ENCODE results near the gene SLF2. TPM values are rescaled to one million over a fixed set of nuclear protein-coding genes. Genes with fewer than 3 reads are reported as not detected.

Gene SLF2
- total and polyA plus RNA-seq, 2 of the 13 experiments (the other 11 are each of a cell fraction or from before 2014, with no cell fraction given) = 12.2 to 48.1 TPM

DNA sequence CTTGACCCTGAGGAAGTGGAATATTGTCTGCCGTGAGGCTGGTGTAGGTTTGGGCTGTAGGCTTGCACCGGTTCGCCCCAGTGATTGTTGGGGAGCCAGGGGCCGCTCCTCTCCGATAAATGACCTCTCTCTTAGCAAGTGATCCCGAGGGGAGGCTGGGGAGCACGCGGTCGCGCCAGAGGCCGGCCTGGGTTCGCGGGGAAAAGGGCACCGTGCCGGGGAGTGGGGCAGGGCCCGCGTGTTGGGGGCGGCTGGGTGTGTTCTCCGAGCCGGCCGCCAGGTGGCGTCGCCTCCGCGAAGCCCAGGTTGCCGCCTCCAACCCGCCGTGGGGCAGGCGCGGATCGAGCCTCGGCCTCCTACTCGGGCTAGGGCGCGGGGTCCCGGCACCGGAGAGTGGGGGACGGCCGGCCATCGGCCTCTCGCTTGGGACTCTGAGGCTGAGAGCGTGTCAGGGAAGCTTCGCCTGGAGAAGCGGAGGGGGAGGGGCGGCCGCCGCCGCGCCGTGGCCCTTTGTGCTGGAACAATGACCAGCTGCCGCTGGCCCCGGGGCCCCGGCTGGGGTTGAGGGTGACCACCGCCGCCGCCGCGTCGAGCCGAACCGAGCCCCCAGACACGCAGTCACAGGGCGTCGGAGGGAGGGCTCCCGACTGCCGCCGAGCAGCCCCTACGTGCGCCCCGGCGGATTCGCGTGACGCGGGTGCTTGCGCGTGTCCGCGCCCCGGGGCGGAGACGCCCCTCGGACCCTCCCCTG lies 86.4 kb downstream of the SLF2 start (continued):
- TF ChIP-seq, protein P1, sequence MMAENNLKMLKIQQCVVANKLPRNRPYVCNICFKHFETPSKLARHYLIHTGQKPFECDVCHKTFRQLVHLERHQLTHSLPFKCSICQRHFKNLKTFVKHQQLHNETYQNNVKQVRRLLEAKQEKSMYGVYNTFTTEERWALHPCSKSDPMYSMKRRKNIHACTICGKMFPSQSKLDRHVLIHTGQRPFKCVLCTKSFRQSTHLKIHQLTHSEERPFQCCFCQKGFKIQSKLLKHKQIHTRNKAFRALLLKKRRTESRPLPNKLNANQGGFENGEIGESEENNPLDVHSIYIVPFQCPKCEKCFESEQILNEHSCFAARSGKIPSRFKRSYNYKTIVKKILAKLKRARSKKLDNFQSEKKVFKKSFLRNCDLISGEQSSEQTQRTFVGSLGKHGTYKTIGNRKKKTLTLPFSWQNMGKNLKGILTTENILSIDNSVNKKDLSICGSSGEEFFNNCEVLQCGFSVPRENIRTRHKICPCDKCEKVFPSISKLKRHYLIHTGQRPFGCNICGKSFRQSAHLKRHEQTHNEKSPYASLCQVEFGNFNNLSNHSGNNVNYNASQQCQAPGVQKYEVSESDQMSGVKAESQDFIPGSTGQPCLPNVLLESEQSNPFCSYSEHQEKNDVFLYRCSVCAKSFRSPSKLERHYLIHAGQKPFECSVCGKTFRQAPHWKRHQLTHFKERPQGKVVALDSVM (CRISPR knock-in tag; IDR thresholded peaks at IDR 0.05) = peak; percentile 59
- TF ChIP-seq MIER3 (CRISPR knock-in tag; IDR thresholded peaks at IDR 0.05; ENCODE audit: borderline replicate concordance) (0 out of 2 replicates have a peak, but pooled peaks have one; percentile 40), EZH2 (conservative IDR thresholded peaks at IDR 0.05; ENCODE audit: low read depth, low read length) (no peak), IKZF4 (CRISPR knock-in tag; IDR thresholded peaks at IDR 0.05; ENCODE audit: borderline replicate concordance, low read depth, not compliant biosample characterization) (peak; percentile 33), ZNF615 (CRISPR knock-in tag; IDR thresholded peaks at IDR 0.05; ENCODE audit: borderline replicate concordance) (no peak), SOX5 (CRISPR knock-in tag; IDR thresholded peaks at IDR 0.05; ENCODE audit: borderline replicate concordance) (peak; percentile 45; the same call in 1 of the 2 replicates), CC2D1A (CRISPR knock-in tag; IDR thresholded peaks at IDR 0.05) (peak; percentile 49; the same call in 1 of the 2 replicates), NONO (IDR thresholded peaks at IDR 0.05) (no peak), NONO (CRISPR knock-in tag; conservative IDR thresholded peaks at IDR 0.05) (peak; percentile 82), ZFX (CRISPR knock-in tag; IDR thresholded peaks at IDR 0.05; ENCODE audit: low read depth) (peak; percentile 58), ZNF614 (CRISPR knock-in tag; IDR thresholded peaks at IDR 0.05; ENCODE audit: borderline replicate concordance) (peak; percentile 60; the same call in 1 of the 2 replicates), ZNF407 (CRISPR knock-in tag; IDR thresholded peaks at IDR 0.05; ENCODE audit: not compliant biosample characterization) (peak; percentile 67), ZNF207 (IDR thresholded peaks at IDR 0.05; ENCODE audit: borderline replicate concordance) (no peak), ZMYM3 (CRISPR knock-in tag; IDR thresholded peaks at IDR 0.05) (no peak)
- TF ChIP-seq, protein P2, sequence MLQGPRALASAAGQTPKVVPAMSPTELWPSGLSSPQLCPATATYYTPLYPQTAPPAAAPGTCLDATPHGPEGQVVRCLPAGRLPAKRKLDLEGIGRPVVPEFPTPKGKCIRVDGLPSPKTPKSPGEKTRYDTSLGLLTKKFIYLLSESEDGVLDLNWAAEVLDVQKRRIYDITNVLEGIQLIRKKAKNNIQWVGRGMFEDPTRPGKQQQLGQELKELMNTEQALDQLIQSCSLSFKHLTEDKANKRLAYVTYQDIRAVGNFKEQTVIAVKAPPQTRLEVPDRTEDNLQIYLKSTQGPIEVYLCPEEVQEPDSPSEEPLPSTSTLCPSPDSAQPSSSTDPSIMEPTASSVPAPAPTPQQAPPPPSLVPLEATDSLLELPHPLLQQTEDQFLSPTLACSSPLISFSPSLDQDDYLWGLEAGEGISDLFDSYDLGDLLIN (CRISPR knock-in tag; IDR thresholded peaks at IDR 0.05; ENCODE audit: borderline replicate concordance) = no peak
- TF ChIP-seq, protein P3, sequence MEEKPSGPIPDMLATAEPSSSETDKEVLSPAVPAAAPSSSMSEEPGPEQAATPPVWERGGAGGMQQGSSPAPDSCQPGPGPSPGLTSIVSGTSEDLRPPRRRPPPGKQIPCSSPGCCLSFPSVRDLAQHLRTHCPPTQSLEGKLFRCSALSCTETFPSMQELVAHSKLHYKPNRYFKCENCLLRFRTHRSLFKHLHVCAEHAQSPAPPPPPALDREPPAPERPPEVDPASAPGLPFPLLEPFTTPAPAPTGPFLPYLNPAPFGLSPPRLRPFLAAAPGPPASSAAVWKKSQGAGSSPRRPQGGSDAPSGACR (CRISPR knock-in tag; IDR thresholded peaks at IDR 0.05) = no peak; the same call in 1 of the 2 replicates

All from HepG2 (cell line).